ENCODE data around the gene SLC40A1.

SLC40A1 gene

DNA sequence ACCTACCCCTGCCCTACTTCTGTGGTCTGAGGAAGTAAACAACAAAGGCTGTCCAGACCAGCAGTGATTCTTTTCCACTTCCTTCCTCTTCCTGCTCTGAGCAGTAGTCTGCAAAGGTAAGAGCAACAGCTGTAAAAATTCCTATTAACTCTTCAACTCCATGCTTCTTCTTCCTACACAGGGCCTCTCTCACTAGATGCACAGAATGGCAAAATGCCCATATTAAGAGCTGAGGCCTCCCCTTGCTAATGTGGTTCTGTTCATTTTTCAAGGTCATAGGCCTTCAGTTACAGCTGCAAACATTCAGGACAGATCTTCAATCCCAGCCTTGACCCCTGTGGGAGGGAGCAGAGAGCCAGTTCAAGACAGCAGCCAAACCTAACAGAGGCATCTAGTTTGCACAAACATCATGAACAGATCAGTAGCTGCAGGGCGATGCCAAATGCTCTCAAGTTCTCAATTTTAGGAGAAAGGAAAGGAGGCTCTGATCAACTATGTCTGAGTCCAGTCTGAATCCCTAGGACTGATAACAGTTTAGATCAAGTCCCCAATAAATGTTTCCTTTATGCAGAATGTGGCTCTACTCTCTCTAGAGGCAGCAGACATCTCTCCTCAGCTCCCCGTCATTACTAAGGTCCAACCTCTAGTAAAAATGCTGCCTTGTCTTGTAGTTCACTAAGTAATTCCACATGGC is 20.9 kb downstream of the SLC40A1 start:
- Histone ChIP-seq H3K9me3 (ENCODE audit: control insufficient read depth, insufficient read depth, low read length) (no peaks in the 10 kb centered on the region), H3K36me3 (ENCODE audit: control insufficient read depth, low read length) (no peaks in the 10 kb centered on the region), H3K27me3 (ENCODE audit: control insufficient read depth, low read length) (no peaks in the 10 kb centered on the region), H4K20me1 (ENCODE audit: control insufficient read depth, insufficient read depth, low read depth, low read length) (no peaks in the 10 kb centered on the region), H3K4me2 (ENCODE audit: low read length) (no peak overlapping the region), H3F3A (ENCODE audit: control insufficient read depth, insufficient read depth) (no peaks in the 10 kb centered on the region), H3K79me2 (ENCODE audit: control insufficient read depth, low read length) (no peaks in the 10 kb centered on the region), H3K9me2 (replicated peaks; ENCODE audit: control insufficient read depth, low read length) (no peaks in the 10 kb centered on the region), H3K4me3 (ENCODE audit: low read length) (no peak overlapping the region), H3K4me1 (ENCODE audit: control insufficient read depth, low read length) (peaks cover 8% of the 10 kb centered on the region), H3K27ac (ENCODE audit: low read depth, low read length) (no peak overlapping the region)
- TF ChIP-seq, protein P1, sequence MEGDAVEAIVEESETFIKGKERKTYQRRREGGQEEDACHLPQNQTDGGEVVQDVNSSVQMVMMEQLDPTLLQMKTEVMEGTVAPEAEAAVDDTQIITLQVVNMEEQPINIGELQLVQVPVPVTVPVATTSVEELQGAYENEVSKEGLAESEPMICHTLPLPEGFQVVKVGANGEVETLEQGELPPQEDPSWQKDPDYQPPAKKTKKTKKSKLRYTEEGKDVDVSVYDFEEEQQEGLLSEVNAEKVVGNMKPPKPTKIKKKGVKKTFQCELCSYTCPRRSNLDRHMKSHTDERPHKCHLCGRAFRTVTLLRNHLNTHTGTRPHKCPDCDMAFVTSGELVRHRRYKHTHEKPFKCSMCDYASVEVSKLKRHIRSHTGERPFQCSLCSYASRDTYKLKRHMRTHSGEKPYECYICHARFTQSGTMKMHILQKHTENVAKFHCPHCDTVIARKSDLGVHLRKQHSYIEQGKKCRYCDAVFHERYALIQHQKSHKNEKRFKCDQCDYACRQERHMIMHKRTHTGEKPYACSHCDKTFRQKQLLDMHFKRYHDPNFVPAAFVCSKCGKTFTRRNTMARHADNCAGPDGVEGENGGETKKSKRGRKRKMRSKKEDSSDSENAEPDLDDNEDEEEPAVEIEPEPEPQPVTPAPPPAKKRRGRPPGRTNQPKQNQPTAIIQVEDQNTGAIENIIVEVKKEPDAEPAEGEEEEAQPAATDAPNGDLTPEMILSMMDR (IDR thresholded peaks at IDR 0.05; ENCODE audit: low read depth, low read length, poor library complexity, severe bottlenecking), result no peak
- TF ChIP-seq EZH2phosphoT487 (IDR thresholded peaks at IDR 0.05; ENCODE audit: borderline replicate concordance, low read length), result no peak

DNA sequence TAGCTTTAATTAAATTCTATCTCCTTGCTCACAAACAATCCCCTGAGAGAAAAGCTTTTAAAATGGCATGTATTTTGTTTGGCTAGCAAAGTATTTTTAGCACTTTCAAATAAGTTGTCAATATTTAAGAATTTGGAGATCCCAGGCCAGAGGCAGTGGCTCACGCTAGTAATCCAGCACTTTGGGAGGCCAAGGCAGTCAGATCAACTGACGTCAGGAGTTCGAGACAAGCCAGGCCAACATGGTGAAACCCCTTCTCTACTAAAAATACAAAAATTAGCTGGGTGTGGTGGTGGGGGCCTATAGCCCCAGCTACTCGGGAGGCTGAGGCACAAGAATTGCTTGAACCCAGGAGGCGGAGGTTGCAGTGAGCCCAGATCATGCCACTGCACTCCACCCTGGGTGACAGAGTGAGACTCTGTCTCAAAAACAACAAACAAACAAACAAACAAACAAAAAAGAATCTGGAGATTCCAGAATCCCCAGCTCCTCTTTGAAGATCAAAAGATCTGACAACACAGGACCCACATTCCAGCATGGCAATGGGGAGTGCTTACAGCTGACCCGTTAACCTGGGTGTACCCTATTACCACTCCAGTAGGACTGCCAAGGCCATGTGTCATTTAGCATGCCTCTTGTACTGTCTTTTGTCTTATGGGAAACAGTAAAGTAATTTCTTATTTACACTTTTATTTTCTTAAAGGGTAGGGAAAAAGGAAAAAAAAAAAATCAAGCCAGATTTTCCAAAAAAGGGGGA is 21.9 kb downstream of the SLC40A1 start:
- no peaks in the 10 kb centered on the region for H3F3A ChIP-seq (ENCODE audit: control insufficient read depth, insufficient read depth)
- H3K4me2 ChIP-seq (ENCODE audit: low read length), result no peak overlapping the region
- H3K27me3 ChIP-seq (ENCODE audit: control insufficient read depth, low read length), result no peaks in the 10 kb centered on the region
- no peaks in the 10 kb centered on the region for H3K9me2 ChIP-seq (replicated peaks; ENCODE audit: control insufficient read depth, low read length)
- H3K4me3 ChIP-seq (ENCODE audit: low read length), result no peak overlapping the region
- H4K20me1 ChIP-seq (ENCODE audit: control insufficient read depth, insufficient read depth, low read depth, low read length), result no peaks in the 10 kb centered on the region
- peaks cover 8% of the 10 kb centered on the region for H3K4me1 ChIP-seq (ENCODE audit: control insufficient read depth, low read length)
- TF ChIP-seq, protein P1 (IDR thresholded peaks at IDR 0.05; ENCODE audit: low read depth, low read length, poor library complexity, severe bottlenecking), result no peak
- TF ChIP-seq EZH2phosphoT487 (IDR thresholded peaks at IDR 0.05; ENCODE audit: borderline replicate concordance, low read length), result no peak
- H3K36me3 ChIP-seq (ENCODE audit: control insufficient read depth, low read length), result no peaks in the 10 kb centered on the region
- no peak overlapping the region for H3K27ac ChIP-seq (ENCODE audit: low read depth, low read length)
- H3K9me3 ChIP-seq (ENCODE audit: control insufficient read depth, insufficient read depth, low read length), result no peaks in the 10 kb centered on the region
- H3K79me2 ChIP-seq (ENCODE audit: control insufficient read depth, low read length), result no peaks in the 10 kb centered on the region

DNA sequence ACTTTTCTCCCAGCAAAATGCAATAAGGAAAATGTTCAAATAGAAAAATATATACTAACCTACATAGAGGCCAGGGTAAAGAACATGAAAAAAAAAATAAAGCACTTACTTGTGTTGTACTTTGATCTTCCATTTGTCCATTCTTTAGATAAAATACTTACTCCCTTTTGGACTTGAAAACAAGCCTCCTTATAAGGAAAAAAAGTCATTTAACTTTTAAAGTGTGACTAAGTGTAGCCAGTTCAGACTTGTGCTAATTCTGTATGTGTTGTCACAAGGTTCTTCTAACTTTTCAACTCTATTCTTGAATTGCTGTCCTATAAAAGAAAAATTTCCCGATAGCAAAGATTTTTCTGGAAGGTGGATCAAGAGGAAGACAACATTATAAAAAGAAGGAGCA is 23.2 kb downstream of the SLC40A1 start:
- no peak overlapping the region for H3K27ac ChIP-seq (ENCODE audit: low read depth, low read length)
- no peaks in the 10 kb centered on the region for H3F3A ChIP-seq (ENCODE audit: control insufficient read depth, insufficient read depth)
- H3K9me2 ChIP-seq (replicated peaks; ENCODE audit: control insufficient read depth, low read length), result no peaks in the 10 kb centered on the region
- no peaks in the 10 kb centered on the region for H3K27me3 ChIP-seq (ENCODE audit: control insufficient read depth, low read length)
- H3K4me2 ChIP-seq (ENCODE audit: low read length), result no peak overlapping the region
- no peaks in the 10 kb centered on the region for H4K20me1 ChIP-seq (ENCODE audit: control insufficient read depth, insufficient read depth, low read depth, low read length)
- no peaks in the 10 kb centered on the region for H3K9me3 ChIP-seq (ENCODE audit: control insufficient read depth, insufficient read depth, low read length)
- H3K79me2 ChIP-seq (ENCODE audit: control insufficient read depth, low read length), result no peaks in the 10 kb centered on the region
- H3K36me3 ChIP-seq (ENCODE audit: control insufficient read depth, low read length), result no peaks in the 10 kb centered on the region
- TF ChIP-seq EZH2phosphoT487 (IDR thresholded peaks at IDR 0.05; ENCODE audit: borderline replicate concordance, low read length), result no peak
- TF ChIP-seq, protein P1 (IDR thresholded peaks at IDR 0.05; ENCODE audit: low read depth, low read length, poor library complexity, severe bottlenecking), result no peak
- no peak overlapping the region for H3K4me3 ChIP-seq (ENCODE audit: low read length)
- H3K4me1 ChIP-seq (ENCODE audit: control insufficient read depth, low read length), result peaks cover 8% of the 10 kb centered on the region

Measured in DOHH2 (cell line).